HCT116 (cell line): ENCODE data around the gene CCDC124.

Experiments
- POLR2A ChIP-seq: IDR thresholded peaks from 2 replicates; pipeline ENCODE4 v1.7.0; 2011; ENCODE audit warnings: borderline replicate concordance; ENCODE audit not compliant: insufficient read depth, insufficient read length; ENCODE audit errors: extremely low read depth
- POLR2AphosphoS5 ChIP-seq: IDR thresholded peaks from 2 replicates; pipeline ENCODE4 v1.6.1; 2011; ENCODE audit warnings: mild to moderate bottlenecking, low read depth, low read length, moderate library complexity
- ZFX ChIP-seq: fragments of 450-650 bp; IDR thresholded peaks from 2 replicates; pipeline ENCODE4 v1.6.1; 2017
- TF ChIP-seq, protein P1 (sequence below), 3 experiments: fragments of 200-600 bp in 1 of 3; sonication (generic) in 1 of 3; IDR thresholded peaks in 2 of 3; conservative IDR thresholded peaks in 1 of 3; 2 replicates each; pipeline ENCODE4 v1.5.1; 2012 to 2017; ENCODE audit warnings: low read depth in 2 of 3, low read length in 2 of 3, antibody characterized with exemption in 1 of 3, borderline replicate concordance in 1 of 3, control low read depth in 1 of 3, mild to moderate bottlenecking in 1 of 3, mixed read lengths in 1 of 3, mixed run types in 1 of 3, moderate library complexity in 1 of 3; ENCODE audit not compliant: insufficient read depth in 1 of 3
- TF ChIP-seq, protein P2 (sequence below): IDR thresholded peaks from 2 replicates; pipeline ENCODE4 v1.6.1; 2012; ENCODE audit warnings: low read depth

DNA sequence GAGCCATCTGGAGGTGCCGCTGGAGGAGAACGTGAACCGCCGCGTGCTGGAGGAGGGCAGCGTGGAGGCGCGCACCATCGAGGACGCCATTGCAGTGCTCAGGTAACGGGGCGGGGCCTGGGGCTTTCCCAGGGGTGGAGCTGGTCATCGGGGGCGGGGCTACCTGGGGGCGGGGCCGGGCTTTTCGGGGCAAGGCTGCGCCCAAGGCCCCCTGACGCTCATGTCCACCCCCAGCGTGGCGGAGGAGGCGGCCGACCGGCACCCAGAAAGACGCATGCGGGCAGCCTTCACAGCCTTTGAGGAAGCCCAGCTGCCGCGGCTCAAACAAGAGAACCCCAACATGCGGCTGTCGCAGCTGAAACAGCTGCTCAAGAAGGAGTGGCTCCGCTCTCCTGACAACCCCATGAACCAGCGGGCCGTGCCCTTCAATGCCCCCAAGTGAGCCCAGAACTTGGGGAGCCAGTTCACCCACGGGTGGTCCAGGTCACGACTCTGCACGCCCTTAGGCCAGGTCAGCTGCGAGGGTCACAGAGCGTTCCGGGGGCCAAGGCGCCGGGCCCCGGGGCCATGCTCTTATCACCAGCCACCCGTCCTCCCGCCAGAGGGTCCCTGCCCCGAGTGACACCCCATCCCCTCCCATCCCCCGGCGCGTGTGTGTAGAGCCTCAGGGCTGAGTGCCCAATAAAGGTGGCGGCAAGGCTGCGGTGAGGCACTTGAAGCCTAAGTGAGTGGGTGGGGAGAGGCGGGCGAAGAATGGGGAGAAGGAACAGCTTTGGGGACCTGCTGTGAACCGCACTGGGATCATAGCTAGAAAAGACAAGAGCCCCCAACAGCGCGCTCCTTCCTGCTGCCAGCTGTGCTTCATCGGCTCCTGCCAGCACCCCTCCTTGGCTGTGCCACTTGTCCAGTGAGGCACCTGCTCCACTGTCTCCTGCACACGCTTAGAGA, 10.7 kb downstream of the CCDC124 start:
- no peak for TF ChIP-seq ZFX
- no peak for TF ChIP-seq POLR2AphosphoS5
- TF ChIP-seq, protein P1, sequence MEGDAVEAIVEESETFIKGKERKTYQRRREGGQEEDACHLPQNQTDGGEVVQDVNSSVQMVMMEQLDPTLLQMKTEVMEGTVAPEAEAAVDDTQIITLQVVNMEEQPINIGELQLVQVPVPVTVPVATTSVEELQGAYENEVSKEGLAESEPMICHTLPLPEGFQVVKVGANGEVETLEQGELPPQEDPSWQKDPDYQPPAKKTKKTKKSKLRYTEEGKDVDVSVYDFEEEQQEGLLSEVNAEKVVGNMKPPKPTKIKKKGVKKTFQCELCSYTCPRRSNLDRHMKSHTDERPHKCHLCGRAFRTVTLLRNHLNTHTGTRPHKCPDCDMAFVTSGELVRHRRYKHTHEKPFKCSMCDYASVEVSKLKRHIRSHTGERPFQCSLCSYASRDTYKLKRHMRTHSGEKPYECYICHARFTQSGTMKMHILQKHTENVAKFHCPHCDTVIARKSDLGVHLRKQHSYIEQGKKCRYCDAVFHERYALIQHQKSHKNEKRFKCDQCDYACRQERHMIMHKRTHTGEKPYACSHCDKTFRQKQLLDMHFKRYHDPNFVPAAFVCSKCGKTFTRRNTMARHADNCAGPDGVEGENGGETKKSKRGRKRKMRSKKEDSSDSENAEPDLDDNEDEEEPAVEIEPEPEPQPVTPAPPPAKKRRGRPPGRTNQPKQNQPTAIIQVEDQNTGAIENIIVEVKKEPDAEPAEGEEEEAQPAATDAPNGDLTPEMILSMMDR (IDR thresholded peaks at IDR 0.05 in 2 of 3, conservative IDR thresholded peaks at IDR 0.05 in 1 of 3; ENCODE audit: borderline replicate concordance in 1 of 3, insufficient read depth in 1 of 3, low read depth in 2 of 3, low read length in 2 of 3), result no peak
- TF ChIP-seq, protein P2, sequence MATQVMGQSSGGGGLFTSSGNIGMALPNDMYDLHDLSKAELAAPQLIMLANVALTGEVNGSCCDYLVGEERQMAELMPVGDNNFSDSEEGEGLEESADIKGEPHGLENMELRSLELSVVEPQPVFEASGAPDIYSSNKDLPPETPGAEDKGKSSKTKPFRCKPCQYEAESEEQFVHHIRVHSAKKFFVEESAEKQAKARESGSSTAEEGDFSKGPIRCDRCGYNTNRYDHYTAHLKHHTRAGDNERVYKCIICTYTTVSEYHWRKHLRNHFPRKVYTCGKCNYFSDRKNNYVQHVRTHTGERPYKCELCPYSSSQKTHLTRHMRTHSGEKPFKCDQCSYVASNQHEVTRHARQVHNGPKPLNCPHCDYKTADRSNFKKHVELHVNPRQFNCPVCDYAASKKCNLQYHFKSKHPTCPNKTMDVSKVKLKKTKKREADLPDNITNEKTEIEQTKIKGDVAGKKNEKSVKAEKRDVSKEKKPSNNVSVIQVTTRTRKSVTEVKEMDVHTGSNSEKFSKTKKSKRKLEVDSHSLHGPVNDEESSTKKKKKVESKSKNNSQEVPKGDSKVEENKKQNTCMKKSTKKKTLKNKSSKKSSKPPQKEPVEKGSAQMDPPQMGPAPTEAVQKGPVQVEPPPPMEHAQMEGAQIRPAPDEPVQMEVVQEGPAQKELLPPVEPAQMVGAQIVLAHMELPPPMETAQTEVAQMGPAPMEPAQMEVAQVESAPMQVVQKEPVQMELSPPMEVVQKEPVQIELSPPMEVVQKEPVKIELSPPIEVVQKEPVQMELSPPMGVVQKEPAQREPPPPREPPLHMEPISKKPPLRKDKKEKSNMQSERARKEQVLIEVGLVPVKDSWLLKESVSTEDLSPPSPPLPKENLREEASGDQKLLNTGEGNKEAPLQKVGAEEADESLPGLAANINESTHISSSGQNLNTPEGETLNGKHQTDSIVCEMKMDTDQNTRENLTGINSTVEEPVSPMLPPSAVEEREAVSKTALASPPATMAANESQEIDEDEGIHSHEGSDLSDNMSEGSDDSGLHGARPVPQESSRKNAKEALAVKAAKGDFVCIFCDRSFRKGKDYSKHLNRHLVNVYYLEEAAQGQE, result no peak
- TF ChIP-seq POLR2A, result no peak
